ENCODE results near the gene GRAP2. TPM values are rescaled to one million over a fixed set of nuclear protein-coding genes. Genes with fewer than 3 reads are reported as not detected.
A peak's percentile ranks its signal among the peaks of the same experiment; 100 is the strongest.

Gene GRAP2
- total and polyA plus RNA-seq, 9 of the 15 experiments (the other 6 are each of a cell fraction or from before 2014, with no cell fraction given): 4.8 to 88.7 (median 60.4) TPM

DNA sequence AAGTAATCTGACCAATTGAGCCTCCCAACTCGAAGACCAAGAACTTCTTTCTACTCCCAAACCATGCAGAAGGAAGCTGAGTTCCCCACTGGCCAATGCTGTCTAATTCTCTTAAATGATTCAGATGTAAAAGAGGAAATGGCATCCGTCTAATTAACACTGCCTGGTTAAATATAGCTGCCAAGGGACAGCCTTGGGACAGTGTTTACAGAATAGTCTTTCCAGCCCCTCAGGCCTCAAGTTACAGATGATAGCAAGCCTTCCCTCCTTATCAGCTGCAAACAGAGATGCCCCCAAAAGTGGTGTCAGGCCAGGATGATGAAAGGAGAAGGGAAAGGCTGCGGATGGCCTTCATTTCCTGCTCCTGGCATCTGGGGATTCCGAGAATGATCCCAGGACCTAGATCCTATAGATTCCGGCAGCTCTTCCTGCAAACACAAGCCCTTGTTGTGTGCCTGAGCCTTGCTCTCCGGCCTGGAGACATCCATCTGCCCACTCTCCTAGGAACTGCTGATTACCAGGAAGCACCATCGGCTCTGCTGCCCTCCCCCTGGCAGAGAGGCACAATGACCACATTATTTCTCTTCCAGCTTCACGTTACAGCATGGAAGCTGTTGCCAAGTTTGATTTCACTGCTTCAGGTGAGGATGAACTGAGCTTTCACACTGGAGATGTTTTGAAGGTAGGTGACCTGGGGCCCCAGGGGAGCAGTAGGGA is 45.8 kb downstream of the GRAP2 start:
- no peaks in the 10 kb centered on the region for H3K9me1 ChIP-seq (ENCODE audit: control insufficient read depth, insufficient read depth, low read length)
- in situ Hi-C loops (cut with MboI) (no loop called here), intact Hi-C loops (cut with micrococcal nuclease) (no loop called here)
- H3K4me3 ChIP-seq: peak overlapping the region; percentile 55
- ATAC-seq (peak; percentile 73), DNase-seq (ENCODE audit: extremely low read depth in 1 of 4, low spot score in 3 of 4) (peak; percentile 78 to 90 (median 80)), FAIRE-seq (peak; percentile 94)
- H3K9ac ChIP-seq (ENCODE audit: insufficient read depth in 1 of 2, low read depth in 2 of 2, low read length in 2 of 2): peak overlapping the region; percentile 88; a peak in 3 of 4 replicates
- peak overlapping the region; percentile 92 for H3K4me2 ChIP-seq (ENCODE audit: insufficient read depth, low read length)
- no peaks in the 10 kb centered on the region for H3K9me3 ChIP-seq (replicated peaks; ENCODE audit: control insufficient read depth, insufficient read depth, low read depth, low read length)
- 1% methylated on average over 7 of the region's 8 CpGs for WGBS (ENCODE audit: insufficient coverage, low coverage, missing lambda C conversion rate)
- peaks cover 16 to 56% of the 10 kb centered on the region in 2 experiments; a peak in 4 of 5 replicates for H3K4me1 ChIP-seq (replicated peaks in 1 of 2; ENCODE audit: control insufficient read depth in 2 of 2, insufficient read depth in 2 of 2, low read length in 2 of 2)
- peaks cover 74% of the 10 kb centered on the region for H3K79me2 ChIP-seq (ENCODE audit: control insufficient read depth, insufficient read depth, low read length)
- BruUV-seq (replicated peaks): TSS peak; percentile 44
- H2AFZ ChIP-seq (ENCODE audit: low read depth, low read length): peak overlapping the region; percentile 52; the same call in 1 of the 2 replicates
- ChIA-PET POLR2A (interaction anchor here (0.6 to 2.1 kb wide), 7 partner anchors 9 to 92 kb away, joined by 3 to 13 read pairs (median 4); partner anchors contain the start of gene TMA7B), CTCF (ENCODE audit: low intra/inter-chr PET ratio) (no interaction called here)
- no peaks in the 10 kb centered on the region for H4K20me1 ChIP-seq (replicated peaks; ENCODE audit: control insufficient read depth, insufficient read depth, low read length)
- peaks cover 32% of the 10 kb centered on the region; the same call in 2 of the 3 replicates for H3K36me3 ChIP-seq (ENCODE audit: control insufficient read depth, insufficient read depth, low read length)
- H3K27me3 ChIP-seq (ENCODE audit: control insufficient read depth in 2 of 2, insufficient read depth in 2 of 2, low read length in 2 of 2): no peaks in the 10 kb centered on the region
- H3K27ac ChIP-seq (ENCODE audit: extremely low read depth, low read depth, low read length): peak overlapping the region; percentile 93
- TF ChIP-seq MAFG (tag; conservative IDR thresholded peaks at IDR 0.05) (no peak), MEIS2 (IDR thresholded peaks at IDR 0.05; ENCODE audit: partially characterized antibody) (peak; percentile 84), PHF21A (IDR thresholded peaks at IDR 0.05; ENCODE audit: borderline replicate concordance, low read depth) (no peak), ETS2 (tag; IDR thresholded peaks at IDR 0.05; ENCODE audit: borderline replicate concordance, poor library complexity, severe bottlenecking) (no peak)
- TF ChIP-seq, protein P1, sequence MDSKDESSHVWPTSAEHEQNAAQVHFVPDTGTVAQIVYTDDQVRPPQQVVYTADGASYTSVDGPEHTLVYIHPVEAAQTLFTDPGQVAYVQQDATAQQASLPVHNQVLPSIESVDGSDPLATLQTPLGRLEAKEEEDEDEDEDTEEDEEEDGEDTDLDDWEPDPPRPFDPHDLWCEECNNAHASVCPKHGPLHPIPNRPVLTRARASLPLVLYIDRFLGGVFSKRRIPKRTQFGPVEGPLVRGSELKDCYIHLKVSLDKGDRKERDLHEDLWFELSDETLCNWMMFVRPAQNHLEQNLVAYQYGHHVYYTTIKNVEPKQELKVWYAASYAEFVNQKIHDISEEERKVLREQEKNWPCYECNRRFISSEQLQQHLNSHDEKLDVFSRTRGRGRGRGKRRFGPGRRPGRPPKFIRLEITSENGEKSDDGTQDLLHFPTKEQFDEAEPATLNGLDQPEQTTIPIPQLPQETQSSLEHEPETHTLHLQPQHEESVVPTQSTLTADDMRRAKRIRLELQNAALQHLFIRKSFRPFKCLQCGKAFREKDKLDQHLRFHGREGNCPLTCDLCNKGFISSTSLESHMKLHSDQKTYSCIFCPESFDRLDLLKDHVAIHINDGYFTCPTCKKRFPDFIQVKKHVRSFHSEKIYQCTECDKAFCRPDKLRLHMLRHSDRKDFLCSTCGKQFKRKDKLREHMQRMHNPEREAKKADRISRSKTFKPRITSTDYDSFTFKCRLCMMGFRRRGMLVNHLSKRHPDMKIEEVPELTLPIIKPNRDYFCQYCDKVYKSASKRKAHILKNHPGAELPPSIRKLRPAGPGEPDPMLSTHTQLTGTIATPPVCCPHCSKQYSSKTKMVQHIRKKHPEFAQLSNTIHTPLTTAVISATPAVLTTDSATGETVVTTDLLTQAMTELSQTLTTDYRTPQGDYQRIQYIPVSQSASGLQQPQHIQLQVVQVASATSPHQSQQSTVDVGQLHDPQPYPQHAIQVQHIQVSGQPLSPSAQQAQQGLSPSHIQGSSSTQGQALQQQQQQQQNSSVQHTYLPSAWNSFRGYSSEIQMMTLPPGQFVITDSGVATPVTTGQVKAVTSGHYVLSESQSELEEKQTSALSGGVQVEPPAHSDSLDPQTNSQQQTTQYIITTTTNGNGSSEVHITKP (IDR thresholded peaks at IDR 0.05; ENCODE audit: partially characterized antibody): peak; percentile 86

All from K562 (cell line).